Activated naive CD8-positive, alpha-beta T cell treated with anti-CD3 and anti-CD28 coated beads, Interleukin-2, amount 10 ng/mL, durations not matched to agents 7 days and 5 days (primary cell): Measurements from ENCODE around the gene PDLIM1. TPM values are rescaled to one million over a fixed set of nuclear protein-coding genes. Genes with fewer than 3 reads are reported as not detected.
A peak's percentile ranks its signal among the peaks of the same experiment; 100 is the strongest.

Source experiments
- ATAC-seq: fragments of 150-1000 bp; cut with Tn5 transposase; one replicate; pipeline ENCODE4 v1.10.0; 2021; ENCODE audit warnings: low read depth, moderate library complexity
- POLR2A ChIA-PET: fragments of 350-600 bp; sonication (Branson Sonifier 250); formaldehyde crosslinking; loops from one replicate; lab custom pipeline; 2021; ENCODE audit warnings: antibody characterized with exemption; lab: Charles Lee
- DNase-seq: peaks from one replicate; pipeline ENCODE4 v3.0.0; 2021
- H3K27ac Mint-ChIP-seq: one replicate; pipeline ENCODE4 v1.8.0; 2022; ENCODE audit warnings: mild to moderate bottlenecking, mixed read lengths
- H3K27me3 Mint-ChIP-seq: one replicate; pipeline ENCODE4 v1.8.0; 2022; ENCODE audit warnings: mild to moderate bottlenecking, moderate library complexity, mixed read lengths
- H3K36me3 Mint-ChIP-seq: one replicate; pipeline ENCODE4 v1.8.0; 2021; ENCODE audit warnings: mild to moderate bottlenecking, mixed read lengths
- H3K4me1 Mint-ChIP-seq: one replicate; pipeline ENCODE4 v1.8.0; 2021; ENCODE audit warnings: mixed read lengths
- H3K4me3 Mint-ChIP-seq: one replicate; pipeline ENCODE4 v1.8.0; 2022; ENCODE audit warnings: mild to moderate bottlenecking, moderate library complexity, mixed read lengths
- H3K9me3 Mint-ChIP-seq: one replicate; pipeline ENCODE4 v1.8.0; 2021; ENCODE audit warnings: mixed read lengths
- total RNA-seq, 2 experiments: library from RNA; stranded (reverse); gene quantifications; one replicate each; pipeline ENCODE4 v1.2.3, GENCODE V29; 2021

PDLIM1 gene
- total RNA-seq, 2 experiments from 2014 or later: 10.0 to 11.7 TPM

GRCh38 chr10:95327367-95327766, 36.6 kb upstream of the PDLIM1 start:
- H3K4me1 Mint-ChIP-seq: peaks cover 2% of the 10 kb centered on the region
- H3K27ac Mint-ChIP-seq: no peak overlapping the region
- DNase-seq (no peak), ATAC-seq (no peak)
- no peak overlapping the region for H3K4me3 Mint-ChIP-seq
- H3K9me3 Mint-ChIP-seq: no peaks in the 10 kb centered on the region
- H3K36me3 Mint-ChIP-seq: no peaks in the 10 kb centered on the region
- POLR2A ChIA-PET: no interaction called here
- H3K27me3 Mint-ChIP-seq: peaks cover 19% of the 10 kb centered on the region

DNA sequence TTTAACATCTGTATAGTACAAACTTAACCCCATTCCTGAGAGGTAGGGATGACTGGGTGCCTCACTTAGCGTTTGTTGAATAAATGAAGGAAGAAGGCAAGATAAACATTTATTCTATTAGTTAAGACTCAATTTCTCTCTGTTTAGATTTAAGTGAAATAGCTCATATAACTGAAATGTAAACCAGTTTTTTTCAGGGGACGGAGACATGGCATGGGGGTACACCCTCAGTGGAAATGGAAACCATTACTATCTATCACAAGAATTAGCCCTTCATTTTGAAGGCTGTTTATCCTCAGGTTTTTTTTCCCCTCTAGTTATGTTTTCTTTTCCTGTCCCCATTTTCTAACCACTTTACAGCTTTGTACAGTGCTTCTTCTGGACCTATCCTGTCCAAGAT, 35.6 kb upstream of the PDLIM1 start:
- peaks cover 19% of the 10 kb centered on the region for H3K27me3 Mint-ChIP-seq
- no peaks in the 10 kb centered on the region for H3K36me3 Mint-ChIP-seq
- peaks cover 2% of the 10 kb centered on the region for H3K4me1 Mint-ChIP-seq
- POLR2A ChIA-PET: no interaction called here
- no peak overlapping the region for H3K27ac Mint-ChIP-seq
- ATAC-seq (no peak), DNase-seq (no peak)
- no peaks in the 10 kb centered on the region for H3K9me3 Mint-ChIP-seq
- H3K4me3 Mint-ChIP-seq: no peak overlapping the region

DNA sequence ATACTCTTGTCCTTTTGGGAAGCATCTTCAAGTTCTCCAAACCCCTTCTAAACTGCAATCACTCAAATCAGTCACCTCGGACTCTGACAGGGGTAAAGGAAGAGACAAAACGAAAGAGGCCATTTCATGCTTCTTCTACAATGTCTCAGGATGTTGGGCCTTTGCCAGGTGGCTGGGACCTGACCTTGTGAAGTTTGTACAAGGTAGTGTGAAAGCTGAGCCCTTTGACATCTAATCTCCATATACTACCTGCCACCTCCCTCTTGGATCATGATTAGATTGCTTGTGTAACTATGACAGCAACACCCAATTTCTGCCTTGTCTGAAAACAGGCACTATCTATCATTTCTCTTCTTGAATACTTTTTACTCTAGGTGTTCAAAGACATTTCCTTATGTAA, 35.1 kb upstream of the PDLIM1 start:
- no peak overlapping the region for H3K27ac Mint-ChIP-seq
- peaks cover 2% of the 10 kb centered on the region for H3K4me1 Mint-ChIP-seq
- H3K36me3 Mint-ChIP-seq: no peaks in the 10 kb centered on the region
- H3K27me3 Mint-ChIP-seq: peaks cover 20% of the 10 kb centered on the region
- H3K9me3 Mint-ChIP-seq: no peaks in the 10 kb centered on the region
- no peak for ATAC-seq
- POLR2A ChIA-PET: interaction anchor here (0.7 kb wide), 1 partner anchor 15 kb away, joined by 4 read pairs; no protein-coding TSS in a partner anchor
- DNase-seq: no peak
- no peak overlapping the region for H3K4me3 Mint-ChIP-seq

DNA sequence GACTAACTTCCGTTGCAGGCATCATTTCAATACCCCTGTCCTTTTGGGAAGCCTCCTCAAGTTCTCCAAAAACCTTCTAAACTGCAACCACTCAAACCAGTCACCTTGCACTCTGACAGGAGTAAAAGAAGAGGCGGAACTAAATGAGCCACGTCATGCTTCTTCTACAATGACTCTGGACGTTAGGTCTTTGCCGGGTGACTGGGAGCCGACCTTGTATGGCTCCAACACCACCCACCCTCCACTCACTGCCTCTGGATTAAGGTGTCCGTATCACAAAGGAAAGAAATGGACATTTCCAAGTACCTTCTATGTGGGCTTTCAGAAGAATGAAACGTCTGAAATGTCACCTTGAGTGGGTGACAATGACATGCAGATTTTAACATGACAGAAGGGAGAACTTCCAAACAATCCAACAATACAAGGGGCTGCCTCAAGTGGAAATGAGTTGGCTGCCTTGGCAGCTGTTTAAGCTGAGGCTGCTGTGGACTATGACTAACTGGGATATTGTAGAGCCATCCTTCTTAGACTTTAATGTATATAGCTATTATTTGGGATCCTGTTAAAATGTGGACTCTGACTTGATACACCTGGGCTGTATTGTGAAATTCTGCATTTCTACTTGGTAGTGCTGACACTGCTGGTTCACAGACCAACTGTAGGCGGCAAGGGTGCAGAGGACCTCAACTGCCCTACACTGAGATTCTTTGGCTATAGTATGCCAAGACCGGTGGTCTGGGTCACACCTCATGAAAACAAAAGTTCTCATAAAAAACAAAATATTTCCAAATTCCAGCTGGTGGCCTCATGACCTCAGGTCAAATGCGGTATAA, 33.8 kb upstream of the PDLIM1 start:
- Mint-ChIP-seq H3K36me3 (no peaks in the 10 kb centered on the region), H3K27ac (no peak overlapping the region), H3K27me3 (peaks cover 23% of the 10 kb centered on the region), H3K4me3 (no peak overlapping the region), H3K4me1 (peaks cover 2% of the 10 kb centered on the region), H3K9me3 (no peaks in the 10 kb centered on the region)
- no peak for ATAC-seq
- POLR2A ChIA-PET: no interaction called here
- DNase-seq: no peak

DNA sequence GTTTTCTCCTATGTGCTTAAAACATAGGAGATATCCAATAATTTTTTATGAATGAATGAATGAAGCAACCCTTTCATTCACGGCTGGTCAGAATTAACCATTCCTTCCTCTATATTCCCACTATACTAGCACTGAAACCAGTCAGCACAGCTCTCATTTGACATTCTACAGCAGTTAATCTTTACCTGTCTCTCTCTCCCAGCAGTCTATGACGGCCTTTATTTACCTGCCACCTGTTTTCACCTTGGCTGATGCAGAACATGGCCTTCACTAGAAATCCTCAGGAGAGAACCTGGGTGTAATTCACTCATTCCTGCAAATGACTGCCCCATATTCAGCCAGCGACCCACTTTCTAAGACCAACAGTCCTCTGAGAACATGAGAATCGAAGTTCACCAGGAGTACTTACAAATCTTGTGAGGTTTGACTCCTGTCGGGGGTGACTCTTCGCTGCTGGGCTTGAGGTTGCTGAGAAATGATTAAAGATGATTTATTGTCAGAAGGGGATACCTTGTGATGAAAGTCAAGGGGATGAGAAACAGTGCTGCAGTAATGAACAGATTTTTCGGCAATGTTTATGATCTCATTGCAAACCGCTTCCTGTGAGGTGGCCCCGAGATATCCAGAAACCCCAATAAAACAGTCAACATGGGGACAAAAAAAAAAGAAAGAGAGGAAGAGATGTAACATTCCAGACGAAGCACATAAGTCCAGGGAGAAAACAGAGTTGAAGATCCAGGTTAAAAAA, 30.9 kb upstream of the PDLIM1 start:
- no peak for ATAC-seq
- Mint-ChIP-seq H3K4me1 (no peaks in the 10 kb centered on the region), H3K27me3 (peaks cover 8% of the 10 kb centered on the region), H3K9me3 (no peaks in the 10 kb centered on the region), H3K27ac (no peak overlapping the region), H3K36me3 (no peaks in the 10 kb centered on the region), H3K4me3 (no peak overlapping the region)
- POLR2A ChIA-PET: no interaction called here
- no peak for DNase-seq

DNA sequence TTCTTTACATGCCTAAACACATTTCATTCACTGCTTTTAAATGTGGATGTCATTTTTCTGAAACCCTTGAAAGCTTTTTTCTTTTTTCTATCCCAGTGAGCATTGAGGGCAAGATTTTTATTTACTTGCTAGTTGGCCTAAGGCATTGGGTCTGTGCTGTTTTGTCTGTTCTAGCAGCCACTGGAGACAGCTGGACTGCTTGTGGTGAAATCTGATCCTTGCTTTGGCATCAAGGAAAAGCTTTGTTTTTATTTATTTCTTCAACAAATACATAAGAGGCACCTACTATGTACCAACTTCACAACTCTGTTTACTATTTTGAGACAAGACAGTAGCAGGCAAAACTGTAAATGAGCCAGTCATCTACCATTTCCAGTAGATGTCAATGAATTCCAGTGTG, 28.4 kb upstream of the PDLIM1 start:
- DNase-seq: no peak
- POLR2A ChIA-PET: no interaction called here
- H3K27ac Mint-ChIP-seq: no peak overlapping the region
- no peaks in the 10 kb centered on the region for H3K4me1 Mint-ChIP-seq
- H3K27me3 Mint-ChIP-seq: peaks cover 6% of the 10 kb centered on the region
- no peak overlapping the region for H3K4me3 Mint-ChIP-seq
- no peak for ATAC-seq
- H3K9me3 Mint-ChIP-seq: no peaks in the 10 kb centered on the region
- no peaks in the 10 kb centered on the region for H3K36me3 Mint-ChIP-seq

DNA sequence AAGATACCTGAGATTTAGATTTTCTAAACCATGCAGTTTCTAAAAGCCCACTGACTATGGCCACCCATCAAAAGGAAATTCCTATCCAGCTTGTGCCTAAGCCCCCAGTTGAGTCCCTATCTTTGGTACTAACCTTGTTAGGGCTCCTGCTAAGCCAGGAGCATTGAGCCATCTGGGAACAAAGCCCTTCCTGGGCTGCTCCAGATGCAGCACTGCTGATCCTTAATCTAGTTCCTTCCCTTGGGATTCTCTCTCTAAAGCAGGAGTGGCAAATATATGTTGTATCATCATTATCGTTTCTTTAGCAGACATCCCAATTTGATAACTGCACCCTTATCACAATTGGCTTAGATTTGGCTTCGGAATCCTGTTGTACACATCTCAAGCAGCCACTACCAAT, 24.7 kb upstream of the PDLIM1 start:
- no peak for DNase-seq
- Mint-ChIP-seq H3K9me3 (no peaks in the 10 kb centered on the region), H3K4me1 (peaks cover 2% of the 10 kb centered on the region), H3K36me3 (no peaks in the 10 kb centered on the region), H3K4me3 (no peak overlapping the region), H3K27ac (no peak overlapping the region), H3K27me3 (peaks cover 6% of the 10 kb centered on the region)
- ATAC-seq: no peak
- POLR2A ChIA-PET: no interaction called here

GRCh38 chr10:95314192-95314918, 23.6 kb upstream of the PDLIM1 start:
- Mint-ChIP-seq H3K27me3 (peaks cover 6% of the 10 kb centered on the region), H3K27ac (no peak overlapping the region), H3K9me3 (no peaks in the 10 kb centered on the region), H3K4me3 (no peak overlapping the region), H3K4me1 (peaks cover 14% of the 10 kb centered on the region), H3K36me3 (no peaks in the 10 kb centered on the region)
- ATAC-seq (no peak), DNase-seq (no peak)
- POLR2A ChIA-PET: no interaction called here

GRCh38 chr10:95312986-95313495, 22.2 kb upstream of the PDLIM1 start:
- no peaks in the 10 kb centered on the region for H3K9me3 Mint-ChIP-seq
- peaks cover 22% of the 10 kb centered on the region for H3K4me1 Mint-ChIP-seq
- no peaks in the 10 kb centered on the region for H3K36me3 Mint-ChIP-seq
- peaks cover 6% of the 10 kb centered on the region for H3K27me3 Mint-ChIP-seq
- POLR2A ChIA-PET: no interaction called here
- no peak overlapping the region for H3K4me3 Mint-ChIP-seq
- DNase-seq (no peak), ATAC-seq (no peak)
- H3K27ac Mint-ChIP-seq: no peak overlapping the region

GRCh38 chr10:95312257-95312656, 21.5 kb upstream of the PDLIM1 start:
- POLR2A ChIA-PET: no interaction called here
- H3K27me3 Mint-ChIP-seq: peaks cover 6% of the 10 kb centered on the region
- H3K36me3 Mint-ChIP-seq: no peaks in the 10 kb centered on the region
- no peak for DNase-seq
- peaks cover 22% of the 10 kb centered on the region for H3K4me1 Mint-ChIP-seq
- no peaks in the 10 kb centered on the region for H3K9me3 Mint-ChIP-seq
- ATAC-seq: no peak
- H3K27ac Mint-ChIP-seq: no peak overlapping the region
- H3K4me3 Mint-ChIP-seq: no peak overlapping the region

- POLR2A ChIA-PET: no interaction called here
- H3K4me1 Mint-ChIP-seq: peaks cover 22% of the 10 kb centered on the region
- peak overlapping the region; percentile 35 for H3K4me3 Mint-ChIP-seq
- ATAC-seq: no peak
- H3K27me3 Mint-ChIP-seq: peaks cover 11% of the 10 kb centered on the region
- DNase-seq: no peak
- no peaks in the 10 kb centered on the region for H3K9me3 Mint-ChIP-seq
- peak overlapping the region; percentile 26 for H3K27ac Mint-ChIP-seq
- H3K36me3 Mint-ChIP-seq: no peaks in the 10 kb centered on the region
Measured at GRCh38 chr10:95309958-95310357, 19.2 kb upstream of the PDLIM1 start.

GRCh38 chr10:95308389-95309302, 17.8 kb upstream of the PDLIM1 start:
- Mint-ChIP-seq H3K9me3 (no peaks in the 10 kb centered on the region), H3K4me3 (no peak overlapping the region), H3K27ac (no peak overlapping the region), H3K36me3 (no peaks in the 10 kb centered on the region), H3K27me3 (peaks cover 9% of the 10 kb centered on the region), H3K4me1 (peaks cover 20% of the 10 kb centered on the region)
- no peak for DNase-seq
- POLR2A ChIA-PET: no interaction called here
- ATAC-seq: no peak
